Neural cell (in vitro differentiated cells): ENCODE data around the gene HSD17B14. TPM values are rescaled to one million over a fixed set of nuclear protein-coding genes. Genes with fewer than 3 reads are reported as not detected.
"Not testable (repeated sequence)": the region's sequence is repeated elsewhere in the genome, so short reads cannot be mapped to it uniquely, and the experiment has no call there.

ENCODE experiments used
- H2AFZ ChIP-seq: fragments of 200-600, 300-800 bp; sonication (generic), shearing (Covaris generic); 2 replicates; pipeline ENCODE4 v1.6.0; 2014; ENCODE audit warnings: low read depth, mild to moderate bottlenecking, antibody characterized with exemption, low read length, moderate library complexity
- H3F3A ChIP-seq: fragments of 200-600 bp; shearing (Covaris generic); 2 replicates; pipeline ENCODE4 v1.6.1; 2016; ENCODE audit warnings: mild to moderate bottlenecking, moderate library complexity, mixed read lengths, antibody characterized with exemption, low read length; ENCODE audit not compliant: insufficient read depth, poor library complexity, severe bottlenecking
- H3K27ac ChIP-seq: fragments of 200-600, 300-800 bp; sonication (generic), shearing (Covaris generic); 2 replicates; pipeline ENCODE4 v1.5.1; 2014; ENCODE audit warnings: mild to moderate bottlenecking, low read length, moderate library complexity
- H3K27me3 ChIP-seq: fragments of 300-800, 200-600 bp; sonication (generic), shearing (Covaris generic); 2 replicates; pipeline ENCODE4 v1.6.0; 2014; ENCODE audit warnings: mild to moderate bottlenecking, low read depth, low read length, moderate library complexity; ENCODE audit not compliant: insufficient read depth
- H3K36me3 ChIP-seq: fragments of 300-800, 200-600 bp; sonication (generic), shearing (Covaris generic); 2 replicates; pipeline ENCODE4 v1.5.1; 2014; ENCODE audit warnings: mild to moderate bottlenecking, antibody characterized with exemption, low read length, moderate library complexity; ENCODE audit not compliant: insufficient read depth
- H3K4me2 ChIP-seq: fragments of 300-800, 200-600 bp; sonication (generic), shearing (Covaris generic); 2 replicates; pipeline ENCODE4 v1.6.0; 2014; ENCODE audit warnings: mild to moderate bottlenecking, low read length
- H3K4me3 ChIP-seq: fragments of 300-800, 200-600 bp; sonication (generic), shearing (Covaris generic); 2 replicates; pipeline ENCODE4 v1.5.1; 2014; ENCODE audit warnings: mild to moderate bottlenecking, low read length, moderate library complexity
- H3K79me2 ChIP-seq: fragments of 200-600 bp; shearing (Covaris generic); replicated peaks from 2 replicates; pipeline ENCODE4 v1.6.0; 2014; ENCODE audit warnings: mild to moderate bottlenecking, low read length, moderate library complexity; ENCODE audit not compliant: insufficient read depth
- H3K9ac ChIP-seq: fragments of 300-800, 200-600 bp; sonication (generic), shearing (Covaris generic); 2 replicates; pipeline ENCODE4 v1.6.1; 2016; ENCODE audit warnings: mild to moderate bottlenecking, low read length, mixed read lengths
- H3K9me2 ChIP-seq: fragments of 200-600 bp; shearing (Covaris generic); 2 replicates; pipeline ENCODE4 v1.6.1; 2016; ENCODE audit warnings: mild to moderate bottlenecking, low read length, mixed read lengths; ENCODE audit not compliant: insufficient read depth
- H3K9me3 ChIP-seq: fragments of 200-600, 300-800 bp; sonication (generic), shearing (Covaris generic); 2 replicates; pipeline ENCODE4 v1.6.1; 2016; ENCODE audit warnings: mild to moderate bottlenecking, mixed run types, low read length, moderate library complexity, mixed read lengths
- H4K20me1 ChIP-seq: fragments of 200-600 bp; shearing (Covaris generic); 2 replicates; pipeline ENCODE4 v1.6.1; 2016; ENCODE audit warnings: mild to moderate bottlenecking, mixed run types; ENCODE audit not compliant: insufficient read depth
- EP300 ChIP-seq: fragments of 450-650 bp; conservative IDR thresholded peaks from 2 replicates; pipeline ENCODE4 v1.6.1; 2014; ENCODE audit warnings: antibody characterized with exemption, mild to moderate bottlenecking, moderate library complexity; ENCODE audit not compliant: poor library complexity, severe bottlenecking
- EZH2 ChIP-seq: fragments of 200-600, 300-800 bp; shearing (Covaris generic), sonication (generic); IDR thresholded peaks from 2 replicates; pipeline ENCODE4 v1.6.1; 2014; ENCODE audit warnings: antibody characterized with exemption, low read length, borderline replicate concordance, mild to moderate bottlenecking; ENCODE audit not compliant: insufficient read depth, poor library complexity, severe bottlenecking
- MXI1 ChIP-seq: fragments of 450-650 bp; conservative IDR thresholded peaks from 2 replicates; pipeline ENCODE4 v1.6.1; 2014; ENCODE audit warnings: antibody characterized with exemption, mild to moderate bottlenecking; ENCODE audit not compliant: poor library complexity, severe bottlenecking
- POLR2AphosphoS5 ChIP-seq: IDR thresholded peaks from 2 replicates; pipeline ENCODE4 v1.6.1; 2012
- RAD21 ChIP-seq: fragments of 450-650 bp; conservative IDR thresholded peaks from 2 replicates; pipeline ENCODE4 v1.6.1; 2014; ENCODE audit warnings: antibody characterized with exemption, mild to moderate bottlenecking, moderate library complexity
- REST ChIP-seq: IDR thresholded peaks from 2 replicates; pipeline ENCODE4 v1.6.1; 2012; ENCODE audit warnings: borderline replicate concordance
- SMC3 ChIP-seq: fragments of 450-650 bp; conservative IDR thresholded peaks from 2 replicates; pipeline ENCODE4 v1.6.1; 2014; ENCODE audit warnings: antibody characterized with exemption, mild to moderate bottlenecking, moderate library complexity; ENCODE audit not compliant: poor library complexity
- TAF1 ChIP-seq: IDR thresholded peaks from 2 replicates; pipeline ENCODE4 v1.6.1; 2012; ENCODE audit warnings: low read depth
- polyA plus RNA-seq: library from polyadenylated mRNA; depleted of rRNA; stranded (reverse); fragments of >200 nt; gene quantifications from 2 replicates; pipeline ENCODE4 v1.2.3, GENCODE V29; 2014
- TF ChIP-seq, protein P1 (sequence below): fragments of 450-650 bp; IDR thresholded peaks from 2 replicates; pipeline ENCODE4 v1.5.1; 2014; ENCODE audit warnings: antibody characterized with exemption, mild to moderate bottlenecking, moderate library complexity; ENCODE audit not compliant: poor library complexity, severe bottlenecking

The HSD17B14 gene
- polyA plus RNA-seq, 1 donor from 2014 or later, result 0.40 TPM

DNA sequence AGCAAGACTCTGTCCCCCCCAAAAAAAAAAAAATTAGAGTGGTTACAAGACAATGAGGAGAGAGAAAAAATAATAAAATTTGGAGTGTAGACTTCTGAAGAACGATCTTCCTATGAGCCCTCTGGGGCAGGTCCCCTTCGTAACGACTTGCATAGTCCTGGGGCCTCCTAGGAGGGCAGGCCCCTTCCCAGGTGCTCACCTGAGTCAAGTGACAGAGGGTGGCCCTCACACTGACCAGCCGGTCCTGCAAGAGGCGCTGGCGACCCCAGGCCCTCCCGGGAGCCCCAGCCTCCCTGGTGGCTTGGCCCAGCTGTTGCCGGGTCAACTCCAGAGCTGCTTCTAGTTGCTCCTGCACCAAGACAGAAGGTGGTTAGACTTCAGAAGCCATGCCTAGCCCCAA, 17.2 kb upstream of the HSD17B14 start:
- no peaks in the 10 kb centered on the region for H3K79me2 ChIP-seq
- H3K27ac ChIP-seq, result no peak overlapping the region
- no peaks in the 10 kb centered on the region for H3K9me2 ChIP-seq
- no peaks in the 10 kb centered on the region for H4K20me1 ChIP-seq
- H3F3A ChIP-seq, result no peaks in the 10 kb centered on the region
- no peak overlapping the region for H3K4me3 ChIP-seq
- no peaks in the 10 kb centered on the region for H3K36me3 ChIP-seq
- no peak overlapping the region for H3K9ac ChIP-seq
- no peak overlapping the region for H2AFZ ChIP-seq
- H3K4me2 ChIP-seq, result no peak overlapping the region
- TF ChIP-seq POLR2AphosphoS5, result no peak
- TF ChIP-seq, protein P1, sequence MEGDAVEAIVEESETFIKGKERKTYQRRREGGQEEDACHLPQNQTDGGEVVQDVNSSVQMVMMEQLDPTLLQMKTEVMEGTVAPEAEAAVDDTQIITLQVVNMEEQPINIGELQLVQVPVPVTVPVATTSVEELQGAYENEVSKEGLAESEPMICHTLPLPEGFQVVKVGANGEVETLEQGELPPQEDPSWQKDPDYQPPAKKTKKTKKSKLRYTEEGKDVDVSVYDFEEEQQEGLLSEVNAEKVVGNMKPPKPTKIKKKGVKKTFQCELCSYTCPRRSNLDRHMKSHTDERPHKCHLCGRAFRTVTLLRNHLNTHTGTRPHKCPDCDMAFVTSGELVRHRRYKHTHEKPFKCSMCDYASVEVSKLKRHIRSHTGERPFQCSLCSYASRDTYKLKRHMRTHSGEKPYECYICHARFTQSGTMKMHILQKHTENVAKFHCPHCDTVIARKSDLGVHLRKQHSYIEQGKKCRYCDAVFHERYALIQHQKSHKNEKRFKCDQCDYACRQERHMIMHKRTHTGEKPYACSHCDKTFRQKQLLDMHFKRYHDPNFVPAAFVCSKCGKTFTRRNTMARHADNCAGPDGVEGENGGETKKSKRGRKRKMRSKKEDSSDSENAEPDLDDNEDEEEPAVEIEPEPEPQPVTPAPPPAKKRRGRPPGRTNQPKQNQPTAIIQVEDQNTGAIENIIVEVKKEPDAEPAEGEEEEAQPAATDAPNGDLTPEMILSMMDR, result no peak
- no peak for TF ChIP-seq EZH2
- TF ChIP-seq TAF1, result no peak
- no peak for TF ChIP-seq REST
- TF ChIP-seq SMC3, result no peak
- TF ChIP-seq MXI1, result no peak
- no peaks in the 10 kb centered on the region for H3K27me3 ChIP-seq
- H3K9me3 ChIP-seq, result no peaks in the 10 kb centered on the region

GRCh38 chr19:48852292-48852691, 16.0 kb upstream of the HSD17B14 start:
- Histone ChIP-seq H3K36me3 (no peaks in the 10 kb centered on the region), H4K20me1 (no peaks in the 10 kb centered on the region), H3K9ac (no peak overlapping the region), H3K27me3 (no peaks in the 10 kb centered on the region), H3K9me2 (no peaks in the 10 kb centered on the region), H3K4me3 (no peak overlapping the region), H3K27ac (no peak overlapping the region), H3K9me3 (no peaks in the 10 kb centered on the region), H3K79me2 (no peaks in the 10 kb centered on the region), H2AFZ (no peak overlapping the region), H3F3A (no peaks in the 10 kb centered on the region), H3K4me2 (no peak overlapping the region)
- TF ChIP-seq, protein P1, result no peak
- no peak for TF ChIP-seq SMC3
- TF ChIP-seq RAD21, result no peak
- TF ChIP-seq EZH2, result no peak
- no peak for TF ChIP-seq MXI1
- no peak for TF ChIP-seq EP300
- TF ChIP-seq TAF1, result no peak
- no peak for TF ChIP-seq POLR2AphosphoS5
- TF ChIP-seq REST, result no peak

DNA sequence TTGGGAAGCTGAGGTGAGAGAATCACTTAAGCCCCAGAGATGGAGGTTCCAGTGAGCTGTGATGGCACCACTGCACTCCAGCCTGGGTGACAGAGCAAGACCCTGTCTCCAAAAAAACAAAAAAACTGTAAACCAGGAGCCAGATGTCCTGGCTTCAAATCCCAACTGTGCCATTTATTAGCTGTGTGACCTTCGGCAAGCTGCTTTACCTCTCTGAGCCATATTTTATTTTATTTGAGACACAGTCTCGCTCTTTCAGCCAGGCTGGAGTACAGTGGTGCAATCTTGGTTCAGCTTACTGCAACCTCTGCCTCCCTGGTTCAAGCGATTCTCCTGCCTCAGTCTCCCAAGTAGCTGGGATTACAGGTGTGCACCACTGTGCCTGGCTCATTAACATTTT, 10.4 kb upstream of the HSD17B14 start:
- H3F3A ChIP-seq, H3K36me3 ChIP-seq, H3K4me2 ChIP-seq, H3K9me2 ChIP-seq, H3K27me3 ChIP-seq, H3K4me3 ChIP-seq, H4K20me1 ChIP-seq, H3K27ac ChIP-seq, H3K9ac ChIP-seq, H2AFZ ChIP-seq, H3K9me3 ChIP-seq, H3K79me2 ChIP-seq: not testable (repeated sequence)
